Activated T-helper 1 cell treated with anti-CD3 and anti-CD28 coated beads, Interleukin-12 subunit alpha, Interleukin-12 subunit beta, Interleukin-2, Interleukin-4 antibody, amounts not matched to agents 30 ng/mL and 10 ng/mL and 1 ng/mL, durations not matched to agents 14 hours and 24 hours and 36 hours (primary cell): ENCODE data around the gene MAGI1. TPM values are rescaled to one million over a fixed set of nuclear protein-coding genes. Genes with fewer than 3 reads are reported as not detected.
"Not testable (repeated sequence)": the region's sequence is repeated elsewhere in the genome, so short reads cannot be mapped to it uniquely, and the experiment has no call there.

ENCODE experiments used
- DNase-seq: peaks from one replicate; pipeline ENCODE4 v3.0.0; 2021; ENCODE audit warnings: low spot score
- H3K27ac Mint-ChIP-seq: one replicate; pipeline ENCODE4 v1.8.0; 2021; ENCODE audit warnings: mild to moderate bottlenecking, mixed read lengths
- H3K27me3 Mint-ChIP-seq: one replicate; pipeline ENCODE4 v1.8.0; 2022; ENCODE audit warnings: mild to moderate bottlenecking, moderate library complexity, mixed read lengths; ENCODE audit not compliant: insufficient read depth
- H3K36me3 Mint-ChIP-seq: one replicate; pipeline ENCODE4 v1.8.0; 2021; ENCODE audit warnings: low read depth, mixed read lengths
- H3K4me1 Mint-ChIP-seq: one replicate; pipeline ENCODE4 v1.8.0; 2021; ENCODE audit warnings: low read depth, mixed read lengths
- H3K4me3 Mint-ChIP-seq: one replicate; pipeline ENCODE4 v1.8.0; 2021; ENCODE audit warnings: mild to moderate bottlenecking, moderate library complexity, mixed read lengths
- H3K9me3 Mint-ChIP-seq: one replicate; pipeline ENCODE4 v1.8.0; 2021; ENCODE audit warnings: mixed read lengths
- intact Hi-C: fragments of 100-400 bp; cut with micrococcal nuclease; formaldehyde crosslinking; loops from one replicate; pipeline ENCODE4 v1.15.1; 2024
- total RNA-seq: library from RNA; stranded (reverse); gene quantifications from 2 replicates; pipeline ENCODE4 v1.2.3, GENCODE V29; 2022

Gene MAGI1
- total RNA-seq, 1 donor from 2014 or later = 0.75 TPM

DNA sequence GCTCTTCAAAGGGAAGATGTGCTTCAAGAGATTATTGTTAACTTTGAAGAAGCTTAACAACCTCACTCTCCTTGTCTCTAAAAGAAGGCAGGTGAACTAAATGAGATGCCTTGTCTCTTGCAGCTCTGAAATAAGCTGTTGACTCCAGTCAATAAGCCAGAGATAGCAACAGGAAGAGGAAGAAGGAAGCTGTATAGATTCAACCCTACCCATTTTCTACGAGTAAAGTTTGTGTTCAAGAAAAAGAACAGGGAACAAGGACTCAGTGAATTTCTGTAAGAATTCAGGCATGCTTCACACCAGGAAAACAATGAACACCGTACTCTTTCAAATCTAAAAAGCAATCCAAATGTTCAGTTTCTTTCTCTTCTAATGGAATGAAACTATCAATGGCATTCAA is 503.5 kb downstream of the MAGI1 start:
- intact Hi-C loops = no loop called here
- Mint-ChIP-seq H3K4me3 (no peak overlapping the region), H3K27ac (no peak overlapping the region), H3K27me3 (no peaks in the 10 kb centered on the region), H3K9me3 (no peaks in the 10 kb centered on the region), H3K36me3 (no peaks in the 10 kb centered on the region), H3K4me1 (no peaks in the 10 kb centered on the region)
- DNase-seq = no peak

DNA sequence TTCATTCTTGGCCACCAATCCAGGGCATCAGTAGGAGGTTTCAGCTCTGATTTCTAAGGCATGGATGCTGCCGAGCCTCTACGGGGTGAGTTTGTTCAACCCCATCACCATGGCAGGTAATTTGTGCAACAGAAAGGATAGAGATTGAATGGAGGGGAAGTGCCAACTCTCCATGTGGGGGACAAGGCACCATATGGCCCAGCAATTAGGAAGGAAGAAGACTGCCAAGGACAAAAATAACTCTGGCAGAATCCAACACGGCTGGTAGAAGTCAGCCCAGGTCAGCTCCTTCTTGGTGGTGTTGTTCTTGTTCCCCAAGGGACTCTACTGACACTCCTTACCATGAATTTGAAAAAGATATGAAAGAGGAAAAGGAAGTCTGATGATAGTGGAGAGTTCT is 503.9 kb downstream of the MAGI1 start:
- Mint-ChIP-seq H3K36me3 (no peaks in the 10 kb centered on the region), H3K9me3 (no peaks in the 10 kb centered on the region), H3K27ac (no peak overlapping the region), H3K27me3 (no peaks in the 10 kb centered on the region), H3K4me3 (no peak overlapping the region), H3K4me1 (no peaks in the 10 kb centered on the region)
- no peak for DNase-seq
- intact Hi-C loops = no loop called here

DNA sequence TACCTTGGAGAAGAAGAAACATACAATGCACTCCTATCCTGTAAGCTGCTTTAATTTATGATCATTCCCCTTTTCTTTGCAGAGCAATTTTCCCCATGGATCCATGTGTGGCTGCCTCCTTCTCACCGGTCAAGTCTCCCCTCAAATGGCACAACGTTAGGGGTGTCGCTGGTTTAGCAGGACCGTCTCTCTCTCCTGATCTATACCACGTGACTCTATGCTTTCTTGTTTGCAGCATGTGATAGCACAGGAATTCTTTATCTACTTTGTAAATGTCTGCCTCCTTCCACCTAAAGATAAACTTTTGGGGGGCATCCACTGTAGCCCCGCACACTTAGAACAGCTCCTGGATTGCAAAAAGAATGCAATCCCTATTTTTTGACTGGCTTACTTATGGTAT is 506.0 kb downstream of the MAGI1 start:
- no peaks in the 10 kb centered on the region for H3K27me3 Mint-ChIP-seq
- no peaks in the 10 kb centered on the region for H3K9me3 Mint-ChIP-seq
- no peak for DNase-seq
- no peak overlapping the region for H3K27ac Mint-ChIP-seq
- H3K4me1 Mint-ChIP-seq = no peaks in the 10 kb centered on the region
- H3K36me3 Mint-ChIP-seq = no peaks in the 10 kb centered on the region
- H3K4me3 Mint-ChIP-seq = no peak overlapping the region
- intact Hi-C loops = no loop called here

DNA sequence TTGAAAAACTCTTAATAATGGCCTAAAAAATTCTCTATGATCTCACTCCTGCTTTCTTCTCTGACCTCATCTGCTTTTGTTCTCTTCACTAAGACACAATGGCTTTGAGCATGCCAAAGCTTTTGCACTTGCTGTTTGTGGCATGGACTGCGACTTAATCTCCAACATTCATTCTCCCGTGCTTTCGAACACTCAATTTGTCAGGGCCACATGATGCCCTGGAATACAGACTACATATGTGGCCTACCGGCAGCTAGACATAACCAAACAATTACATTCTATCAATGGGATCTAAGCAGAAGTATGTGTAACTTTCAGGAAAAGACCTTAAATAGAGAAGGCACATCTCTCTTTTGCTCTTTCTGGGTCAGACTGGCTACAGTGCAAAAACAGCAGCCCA is 506.5 kb downstream of the MAGI1 start:
- intact Hi-C loops = no loop called here
- DNase-seq = no peak
- no peak overlapping the region for H3K27ac Mint-ChIP-seq
- no peaks in the 10 kb centered on the region for H3K9me3 Mint-ChIP-seq
- no peak overlapping the region for H3K4me3 Mint-ChIP-seq
- H3K4me1 Mint-ChIP-seq = no peaks in the 10 kb centered on the region
- H3K27me3 Mint-ChIP-seq = no peaks in the 10 kb centered on the region
- H3K36me3 Mint-ChIP-seq = no peaks in the 10 kb centered on the region

DNA sequence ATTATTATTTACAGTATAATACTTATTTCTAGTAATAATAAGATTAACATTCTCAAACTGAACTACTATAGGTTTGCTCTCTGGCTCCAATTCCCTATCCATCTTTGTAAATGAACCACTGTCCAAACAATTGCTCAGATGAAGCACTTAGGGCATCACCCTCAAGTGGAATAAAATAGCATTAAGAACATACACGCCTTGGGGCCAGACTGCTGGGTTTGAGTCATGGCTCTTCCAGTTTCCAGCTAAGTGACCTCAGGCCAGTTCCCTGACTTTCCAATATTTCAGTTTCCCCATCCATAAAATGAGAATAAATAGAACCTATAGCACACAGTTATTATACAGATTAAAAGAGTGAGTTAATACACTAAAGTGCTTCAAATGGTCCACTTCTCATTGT is 507.2 kb downstream of the MAGI1 start:
- H3K4me3 Mint-ChIP-seq = no peak overlapping the region
- intact Hi-C loops = no loop called here
- no peak overlapping the region for H3K27ac Mint-ChIP-seq
- no peaks in the 10 kb centered on the region for H3K27me3 Mint-ChIP-seq
- no peaks in the 10 kb centered on the region for H3K9me3 Mint-ChIP-seq
- H3K4me1 Mint-ChIP-seq = no peaks in the 10 kb centered on the region
- H3K36me3 Mint-ChIP-seq = no peaks in the 10 kb centered on the region
- DNase-seq = no peak

DNA sequence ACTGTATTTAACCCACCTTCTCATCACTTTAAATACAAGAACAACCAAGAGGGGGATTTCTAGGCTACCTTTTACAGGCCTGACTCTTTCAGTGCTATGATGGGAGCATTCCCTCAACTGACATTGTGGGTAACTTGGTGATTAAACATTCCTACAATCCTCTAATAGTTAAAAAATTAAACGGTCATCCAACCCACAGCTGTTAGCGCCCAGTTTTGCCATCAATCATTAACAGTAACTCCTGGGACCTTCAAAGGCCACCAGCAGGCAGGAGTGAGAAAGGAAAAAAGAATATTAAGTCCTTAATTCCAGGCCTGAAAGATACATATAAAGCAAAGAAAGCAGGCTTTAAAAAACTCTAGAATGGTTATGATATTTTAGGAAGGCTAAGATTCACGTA is 512.1 kb downstream of the MAGI1 start:
- no peak for DNase-seq
- H3K4me1 Mint-ChIP-seq = no peaks in the 10 kb centered on the region
- no peaks in the 10 kb centered on the region for H3K27me3 Mint-ChIP-seq
- no peaks in the 10 kb centered on the region for H3K36me3 Mint-ChIP-seq
- intact Hi-C loops = no loop called here
- H3K4me3 Mint-ChIP-seq = no peak overlapping the region
- H3K9me3 Mint-ChIP-seq = no peaks in the 10 kb centered on the region
- no peak overlapping the region for H3K27ac Mint-ChIP-seq

DNA sequence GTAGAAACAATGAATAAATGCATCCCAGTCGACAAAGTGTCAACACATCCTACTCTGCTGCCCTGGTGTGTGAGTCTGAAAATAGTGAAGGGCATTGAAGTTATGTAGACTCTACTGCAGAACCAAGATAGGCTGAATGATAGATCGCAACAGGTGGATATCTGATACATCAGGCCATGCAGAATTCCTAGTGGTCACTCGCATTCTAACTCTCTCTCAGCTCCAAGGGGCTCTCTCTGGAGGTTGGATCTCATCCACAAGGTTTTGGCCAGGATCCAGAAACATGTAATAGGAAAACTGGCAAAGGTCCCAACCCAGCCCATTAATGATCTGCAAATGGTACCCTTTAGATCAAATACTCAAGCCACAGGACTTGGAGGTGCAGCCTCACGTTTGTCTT is 514.1 kb downstream of the MAGI1 start:
- Mint-ChIP-seq H3K27ac (no peak overlapping the region), H3K4me3 (no peak overlapping the region), H3K36me3 (no peaks in the 10 kb centered on the region), H3K27me3 (no peaks in the 10 kb centered on the region), H3K4me1 (no peaks in the 10 kb centered on the region), H3K9me3 (no peaks in the 10 kb centered on the region)
- intact Hi-C loops = no loop called here
- DNase-seq = no peak

DNA sequence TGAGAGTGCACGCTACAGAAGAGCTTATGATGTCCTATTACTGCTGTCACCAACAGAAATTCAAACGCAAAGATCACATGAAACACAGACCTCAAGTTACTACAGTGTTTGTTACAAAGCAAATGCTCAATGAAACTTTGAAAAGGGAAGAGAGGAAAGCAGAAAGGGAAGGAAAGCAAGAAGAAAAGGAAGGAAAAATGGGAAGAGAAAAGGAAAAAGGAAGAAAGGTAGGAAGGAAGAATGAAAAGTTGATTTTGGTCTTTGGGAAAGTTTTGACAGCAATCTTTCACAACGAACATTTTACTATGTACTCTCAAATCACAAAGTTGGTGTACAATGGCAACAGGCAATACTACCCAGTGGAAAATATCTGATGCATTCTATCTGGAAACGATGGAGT is 514.8 kb downstream of the MAGI1 start:
- Mint-ChIP-seq H3K27me3 (no peaks in the 10 kb centered on the region), H3K36me3 (no peaks in the 10 kb centered on the region), H3K27ac (no peak overlapping the region), H3K4me1 (no peaks in the 10 kb centered on the region), H3K4me3 (no peak overlapping the region), H3K9me3 (peaks cover 3% of the 10 kb centered on the region)
- no peak for DNase-seq
- intact Hi-C loops = no loop called here

DNA sequence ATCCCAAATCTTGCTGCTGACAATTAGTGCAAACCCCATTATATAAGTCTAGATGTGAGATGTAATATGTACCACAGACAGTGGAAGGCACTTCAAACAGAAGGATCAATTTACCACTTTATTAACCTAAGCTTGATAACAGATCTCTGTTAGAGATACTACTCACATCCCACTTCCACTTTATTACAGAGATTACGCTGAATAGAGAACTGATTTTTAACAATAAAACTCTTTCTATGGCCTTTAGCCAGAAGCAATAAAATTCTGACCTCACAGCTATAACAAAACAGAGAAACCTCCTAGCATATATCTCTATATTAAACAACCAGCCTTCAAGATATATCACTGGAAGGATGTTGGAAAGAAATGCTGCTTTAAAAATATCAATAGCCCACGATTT is 517.7 kb downstream of the MAGI1 start:
- H3K27ac Mint-ChIP-seq = no peak overlapping the region
- DNase-seq = no peak
- peaks cover 10% of the 10 kb centered on the region for H3K9me3 Mint-ChIP-seq
- H3K36me3 Mint-ChIP-seq = no peaks in the 10 kb centered on the region
- intact Hi-C loops = no loop called here
- no peak overlapping the region for H3K4me3 Mint-ChIP-seq
- H3K4me1 Mint-ChIP-seq = no peaks in the 10 kb centered on the region
- H3K27me3 Mint-ChIP-seq = no peaks in the 10 kb centered on the region

DNA sequence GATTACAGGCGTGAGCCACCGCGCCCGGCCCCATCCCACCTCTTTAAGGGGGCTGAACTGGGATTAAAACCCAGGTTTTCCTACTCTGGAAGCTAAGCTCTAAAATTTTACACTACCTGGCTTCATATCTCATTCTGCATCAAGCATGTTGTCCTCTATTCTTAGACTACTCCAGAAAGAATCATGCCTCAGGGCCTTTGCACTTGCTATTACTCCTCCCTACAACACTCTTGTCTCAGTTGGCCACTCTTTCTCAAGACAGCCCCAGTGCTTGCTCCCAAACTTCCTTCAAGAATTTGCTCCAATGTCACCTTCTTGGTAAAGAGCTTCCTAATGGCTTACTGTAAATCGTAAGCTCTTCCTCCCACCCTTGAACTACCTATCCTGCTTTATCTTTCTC is 521.7 kb downstream of the MAGI1 start:
- no peaks in the 10 kb centered on the region for H3K4me1 Mint-ChIP-seq
- no peaks in the 10 kb centered on the region for H3K36me3 Mint-ChIP-seq
- H3K9me3 Mint-ChIP-seq = peaks cover 10% of the 10 kb centered on the region
- no peaks in the 10 kb centered on the region for H3K27me3 Mint-ChIP-seq
- no peak overlapping the region for H3K27ac Mint-ChIP-seq
- DNase-seq = no peak
- no peak overlapping the region for H3K4me3 Mint-ChIP-seq
- intact Hi-C loops = no loop called here

DNA sequence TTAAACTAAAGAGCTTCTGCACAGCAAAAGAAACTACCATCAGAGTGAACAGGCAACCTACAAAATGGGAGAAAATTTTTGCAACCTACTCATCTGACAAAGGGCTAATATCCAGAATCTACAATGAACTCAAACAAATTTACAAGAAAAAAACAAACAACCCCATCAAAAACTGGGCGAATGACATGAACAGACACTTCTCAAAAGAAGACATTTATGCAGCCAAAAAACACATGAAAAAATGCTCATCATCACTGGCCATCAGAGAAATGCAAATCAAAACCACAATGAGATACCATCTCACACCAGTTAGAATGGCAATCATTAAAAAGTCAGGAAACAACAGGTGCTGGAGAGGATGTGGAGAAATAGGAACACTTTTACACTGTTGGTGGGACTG is 524.4 kb downstream of the MAGI1 start:
- H3K36me3 Mint-ChIP-seq, intact Hi-C loops, H3K4me3 Mint-ChIP-seq, H3K27ac Mint-ChIP-seq, H3K27me3 Mint-ChIP-seq, DNase-seq, H3K4me1 Mint-ChIP-seq: not testable (repeated sequence)
- H3K9me3 Mint-ChIP-seq = peaks cover 10% of the 10 kb centered on the region

DNA sequence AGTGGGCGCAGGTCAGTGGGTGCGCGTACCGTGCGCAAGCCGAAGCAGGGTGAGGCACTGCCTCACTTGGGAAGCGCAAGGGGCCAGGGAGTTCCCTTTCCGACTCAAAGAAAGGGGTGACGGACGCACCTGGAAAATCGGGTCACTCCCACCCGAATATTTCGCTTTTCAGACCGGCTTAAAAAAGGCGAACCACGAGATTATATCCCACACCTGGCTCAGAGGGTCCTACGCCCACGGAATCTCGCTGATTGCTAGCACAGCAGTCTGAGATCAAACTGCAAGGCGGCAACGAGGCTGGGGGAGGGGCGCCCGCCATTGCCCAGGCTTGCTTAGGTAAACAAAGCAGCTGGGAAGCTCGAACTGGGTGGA is 529.3 kb downstream of the MAGI1 start:
- H3K4me1 Mint-ChIP-seq, H3K9me3 Mint-ChIP-seq, H3K4me3 Mint-ChIP-seq, H3K27me3 Mint-ChIP-seq, H3K27ac Mint-ChIP-seq, DNase-seq, H3K36me3 Mint-ChIP-seq, intact Hi-C loops: not testable (repeated sequence)

DNA sequence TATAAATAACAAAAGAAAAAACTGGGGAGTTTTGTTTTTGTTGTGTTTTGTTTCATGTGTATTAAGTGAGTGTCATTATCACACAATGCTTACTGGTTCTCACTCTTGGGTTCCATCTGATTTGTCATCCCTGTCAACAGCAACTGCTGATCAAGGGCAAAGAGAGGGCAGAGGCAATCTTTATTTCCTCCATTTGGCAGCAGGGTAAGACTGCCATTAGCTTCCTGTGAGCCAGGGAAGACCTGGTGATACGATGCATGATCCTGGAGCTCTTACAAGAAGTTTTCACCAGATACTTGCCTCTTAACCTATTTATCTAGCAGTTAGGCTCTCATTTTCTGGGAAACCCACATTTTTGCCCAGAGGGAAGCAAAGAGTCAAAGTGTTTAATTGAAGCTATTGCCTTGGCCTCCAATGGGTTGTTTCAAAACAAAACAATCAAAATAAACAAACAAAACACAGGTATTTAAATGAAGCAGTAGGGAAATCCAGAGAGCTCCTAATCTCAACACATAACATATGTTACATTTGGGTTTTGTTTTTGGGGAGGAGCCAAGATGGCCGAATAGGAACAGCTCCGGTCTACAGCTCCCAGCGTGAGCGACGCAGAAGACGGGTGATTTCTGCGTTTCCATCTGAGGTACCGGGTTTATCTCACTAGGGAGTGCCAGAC is 529.8 kb downstream of the MAGI1 start:
- Mint-ChIP-seq H3K4me3 (no peak overlapping the region), H3K27ac (no peak overlapping the region)

DNA sequence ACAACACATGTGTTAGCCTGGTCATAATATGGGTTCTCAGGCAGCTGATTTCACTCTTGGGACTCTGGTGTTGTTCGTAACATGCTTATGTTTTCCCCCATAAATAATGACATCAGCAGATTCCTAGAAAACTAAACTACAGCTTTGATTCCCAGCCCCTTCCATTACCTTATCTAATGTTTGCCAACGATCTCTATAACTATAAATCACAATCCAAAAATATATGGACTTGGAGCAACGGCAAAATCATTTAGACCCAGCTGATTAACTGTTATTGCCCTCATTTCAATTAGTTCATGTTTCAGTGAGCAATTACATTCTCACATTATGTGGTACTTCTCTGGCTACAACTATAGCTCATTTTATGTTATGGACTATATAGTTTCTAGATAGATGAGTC is 531.3 kb downstream of the MAGI1 start:
- no peaks in the 10 kb centered on the region for H3K4me1 Mint-ChIP-seq
- intact Hi-C loops = no loop called here
- H3K36me3 Mint-ChIP-seq = no peaks in the 10 kb centered on the region
- H3K4me3 Mint-ChIP-seq = no peak overlapping the region
- no peak for DNase-seq
- H3K27me3 Mint-ChIP-seq = no peaks in the 10 kb centered on the region
- no peak overlapping the region for H3K27ac Mint-ChIP-seq
- no peaks in the 10 kb centered on the region for H3K9me3 Mint-ChIP-seq

More for the DNA sequence above, 529.8 kb downstream of the MAGI1 start:
- no peak for DNase-seq
- Mint-ChIP-seq H3K4me1 (no peaks in the 10 kb centered on the region), H3K9me3 (no peaks in the 10 kb centered on the region), H3K36me3 (no peaks in the 10 kb centered on the region), H3K27me3 (no peaks in the 10 kb centered on the region)
- intact Hi-C loops = no loop called here
